NK-92 treated with Interleukin-12 subunit alpha and Interleukin-12 subunit beta, amount 100 ng/mL, for 24 hours (cell line): Measurements from ENCODE around the gene TBRG1.
"Not testable (repeated sequence)": the region's sequence is repeated elsewhere in the genome, so short reads cannot be mapped to it uniquely, and the experiment has no call there.

ENCODE experiments used
- DNase-seq: peaks from one replicate; lab custom pipeline; 2025; lab: John Stamatoyannopoulos, UW

TBRG1 gene, protein sequence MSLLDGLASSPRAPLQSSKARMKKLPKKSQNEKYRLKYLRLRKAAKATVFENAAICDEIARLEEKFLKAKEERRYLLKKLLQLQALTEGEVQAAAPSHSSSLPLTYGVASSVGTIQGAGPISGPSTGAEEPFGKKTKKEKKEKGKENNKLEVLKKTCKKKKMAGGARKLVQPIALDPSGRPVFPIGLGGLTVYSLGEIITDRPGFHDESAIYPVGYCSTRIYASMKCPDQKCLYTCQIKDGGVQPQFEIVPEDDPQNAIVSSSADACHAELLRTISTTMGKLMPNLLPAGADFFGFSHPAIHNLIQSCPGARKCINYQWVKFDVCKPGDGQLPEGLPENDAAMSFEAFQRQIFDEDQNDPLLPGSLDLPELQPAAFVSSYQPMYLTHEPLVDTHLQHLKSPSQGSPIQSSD

GRCh38 chr11:124622531-124623451, at the start of gene TBRG1:
Gene TBRG1 (plus strand): TSS chr11:124622864. CDS start chr11:124623084, 220 bp downstream.
- peak; percentile 66 for DNase-seq

DNA sequence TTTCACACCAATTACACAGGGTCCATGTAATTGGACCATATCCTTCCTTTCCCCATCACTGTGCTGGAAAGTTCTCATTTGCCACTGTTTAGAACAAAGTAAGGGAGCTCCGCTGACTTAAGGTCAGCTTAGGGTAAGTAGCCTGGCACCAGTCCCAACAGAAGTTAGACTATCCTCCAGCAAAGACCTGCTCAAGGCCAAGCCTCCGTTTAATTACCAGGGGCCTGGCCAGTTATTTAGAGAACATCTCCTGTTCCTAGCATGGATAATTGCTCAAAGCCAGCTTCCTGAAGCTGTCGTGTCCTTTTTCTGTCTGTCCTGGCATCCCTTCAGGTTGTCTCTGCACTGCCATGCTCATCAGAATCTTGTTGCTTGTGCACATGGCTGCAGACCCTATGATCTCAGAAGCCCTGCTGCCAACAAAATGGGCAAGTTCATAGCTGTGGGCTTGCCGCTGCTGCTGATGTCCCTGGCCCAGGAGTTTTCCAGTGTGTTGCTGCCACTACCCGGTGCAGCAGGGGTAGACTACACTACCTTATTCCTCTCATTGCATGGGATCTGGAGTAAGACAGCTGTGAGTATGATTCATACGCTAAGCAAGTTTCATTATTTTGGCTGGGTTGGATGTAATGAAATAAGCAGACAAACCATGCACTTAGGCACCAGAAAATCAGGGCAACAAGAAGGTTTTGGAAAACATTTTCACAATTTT, 44.8 kb upstream of the TBRG1 start:
- DNase-seq = no peak

- no peak for DNase-seq
Measured at GRCh38 chr11:124578761-124579160, 43.9 kb upstream of the TBRG1 start.

DNA sequence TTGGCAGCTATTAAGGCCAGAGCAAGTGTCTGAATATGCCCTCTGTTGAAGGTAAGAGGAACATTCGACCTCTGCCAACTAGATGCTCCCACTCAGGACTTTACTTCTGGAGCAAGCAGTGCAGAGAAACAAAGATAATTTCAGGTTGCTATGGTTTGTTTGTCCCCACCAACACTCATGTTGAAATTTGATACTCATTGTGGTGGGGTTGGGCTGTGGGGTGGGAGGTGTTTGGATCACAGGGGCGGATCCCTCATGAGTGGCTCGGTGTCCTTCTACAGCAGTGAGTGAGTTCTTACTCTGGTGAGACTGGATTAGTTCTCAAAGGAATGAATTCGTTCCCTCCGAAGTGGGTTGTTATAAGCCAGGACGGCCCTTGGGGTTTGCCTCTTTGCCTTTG, 40.8 kb upstream of the TBRG1 start:
- DNase-seq = no peak

- no peak for DNase-seq
Measured at GRCh38 chr11:124582565-124582964, 40.1 kb upstream of the TBRG1 start.

DNA sequence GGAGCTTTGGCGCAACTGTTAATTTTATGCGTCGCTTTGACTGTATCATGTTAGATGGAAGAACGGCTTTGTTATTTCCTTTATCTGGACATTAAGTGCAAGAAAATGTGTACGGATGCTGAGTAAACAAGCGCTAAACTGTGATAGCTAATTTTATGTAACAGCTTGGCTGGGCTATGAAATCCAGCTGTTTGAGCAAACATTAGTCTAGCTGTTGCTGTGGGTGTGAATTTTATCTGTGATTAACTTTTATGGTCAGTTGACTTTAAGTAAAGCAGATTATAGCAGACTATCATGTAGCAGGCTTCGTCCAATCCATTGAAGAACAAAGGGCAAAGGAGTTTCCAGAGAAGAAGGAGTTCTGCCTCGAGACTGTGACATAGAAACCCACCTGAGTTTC, 38.9 kb upstream of the TBRG1 start:
- no peak for DNase-seq

DNA sequence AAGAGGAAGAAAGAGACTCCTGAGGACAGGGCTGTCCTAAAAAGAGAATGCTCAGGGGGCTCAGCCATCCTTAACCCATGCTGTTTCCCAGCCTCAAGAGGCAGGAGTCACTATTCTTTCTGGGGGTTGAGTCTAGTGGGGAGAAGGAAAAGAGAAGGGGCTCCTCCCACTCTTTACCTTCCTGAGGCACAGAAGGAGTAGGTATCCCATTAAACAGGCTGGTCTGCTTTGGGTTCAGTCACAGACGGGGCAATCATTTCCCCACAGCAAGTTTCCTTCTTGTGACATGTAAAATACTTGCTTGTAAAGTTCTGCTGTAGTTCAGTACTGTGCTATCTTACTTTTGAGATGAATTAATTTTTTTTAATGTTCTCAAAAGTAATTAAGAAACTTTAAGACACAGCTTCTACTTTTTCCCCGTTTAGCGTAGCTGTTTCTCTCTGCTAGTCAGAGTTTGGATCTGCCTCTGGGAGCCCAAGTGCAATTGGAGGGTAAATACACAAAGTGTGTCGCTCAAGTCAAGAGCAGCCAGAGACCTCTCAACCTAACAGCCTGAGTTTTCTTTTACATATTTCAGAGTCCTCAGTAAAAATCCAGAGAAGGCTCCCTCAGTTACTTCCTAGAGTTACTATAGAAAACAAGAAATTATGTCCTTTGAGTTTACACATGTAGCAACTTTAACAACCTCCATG, 37.8 kb upstream of the TBRG1 start:
- DNase-seq = no peak

DNA sequence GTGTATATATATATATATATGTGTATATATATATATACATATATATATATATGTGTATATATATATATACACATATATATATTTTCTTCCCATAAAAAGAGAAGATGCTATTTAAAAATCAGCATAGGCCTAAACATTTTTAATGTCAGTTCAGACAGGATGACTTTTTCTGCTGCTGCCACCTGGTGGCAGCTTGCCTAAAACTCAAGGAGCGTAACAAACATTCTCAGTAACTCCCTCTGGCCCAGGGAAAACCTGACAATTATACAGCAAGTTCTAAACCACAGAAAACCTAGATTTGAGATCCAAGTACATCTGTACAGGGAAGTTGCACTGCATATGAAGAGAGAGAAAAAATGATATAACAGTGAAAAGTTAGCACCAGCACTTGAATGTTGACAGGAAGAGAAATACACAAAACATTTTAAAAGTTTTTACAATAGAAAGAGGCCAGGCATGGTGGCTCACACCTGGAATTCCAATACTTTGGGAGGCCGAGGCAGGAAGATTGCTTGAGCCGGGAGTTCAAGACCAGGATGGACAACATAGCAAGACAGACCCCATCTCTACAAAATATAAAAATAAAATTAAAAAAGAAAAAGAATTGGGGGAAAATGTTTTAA, 36.3 kb upstream of the TBRG1 start:
- DNase-seq = no peak

GRCh38 chr11:124591430-124591829, 31.2 kb upstream of the TBRG1 start:
- no peak for DNase-seq

DNA sequence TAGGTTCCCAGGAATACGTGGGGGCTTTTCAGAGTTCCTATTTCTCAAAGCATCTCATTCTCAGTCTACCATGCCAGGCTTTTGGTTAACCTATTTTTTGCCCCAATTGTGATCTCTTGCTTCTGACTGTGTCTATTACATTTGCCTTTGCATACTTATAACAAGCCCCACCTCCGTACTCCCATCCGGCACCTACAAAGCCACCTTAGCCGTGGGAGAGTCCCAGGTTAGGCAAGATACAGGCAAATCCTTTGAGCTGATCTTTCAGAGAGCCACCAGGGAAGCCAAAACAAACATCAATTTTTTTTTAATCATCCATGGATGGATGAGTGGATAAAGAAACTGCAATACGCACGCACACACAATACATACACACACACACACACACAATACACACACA, 30.0 kb upstream of the TBRG1 start:
- DNase-seq = no peak

DNA sequence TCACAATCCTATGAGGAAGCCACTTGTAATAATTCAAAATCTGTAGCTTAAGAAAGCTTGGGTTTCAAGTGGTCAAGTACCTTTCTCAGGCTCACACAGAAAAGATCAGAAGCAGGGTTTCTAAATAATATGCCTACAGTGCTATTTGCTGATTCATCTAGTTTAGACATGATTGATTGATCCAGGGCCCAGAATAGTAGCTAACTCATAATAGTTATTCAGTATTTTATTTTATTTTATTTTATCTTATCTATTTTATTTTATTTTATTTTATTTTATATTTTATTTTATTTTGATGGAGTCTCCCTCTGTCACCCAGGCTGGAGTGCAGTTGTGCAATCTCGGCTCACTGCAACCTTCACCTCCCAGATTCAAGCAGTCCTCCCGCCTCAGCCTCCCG, 27.4 kb upstream of the TBRG1 start:
- no peak for DNase-seq

- DNase-seq = no peak
Measured at GRCh38 chr11:124597626-124598025, 25.0 kb upstream of the TBRG1 start.

GRCh38 chr11:124600621-124601320, 21.9 kb upstream of the TBRG1 start:
- DNase-seq = no peak

- no peak for DNase-seq
Measured at GRCh38 chr11:124602193-124602592, 20.5 kb upstream of the TBRG1 start.

- DNase-seq = not testable (repeated sequence)
Measured at GRCh38 chr11:124602723-124603122, 19.9 kb upstream of the TBRG1 start.

GRCh38 chr11:124605719-124606118, 16.9 kb upstream of the TBRG1 start:
- no peak for DNase-seq

DNA sequence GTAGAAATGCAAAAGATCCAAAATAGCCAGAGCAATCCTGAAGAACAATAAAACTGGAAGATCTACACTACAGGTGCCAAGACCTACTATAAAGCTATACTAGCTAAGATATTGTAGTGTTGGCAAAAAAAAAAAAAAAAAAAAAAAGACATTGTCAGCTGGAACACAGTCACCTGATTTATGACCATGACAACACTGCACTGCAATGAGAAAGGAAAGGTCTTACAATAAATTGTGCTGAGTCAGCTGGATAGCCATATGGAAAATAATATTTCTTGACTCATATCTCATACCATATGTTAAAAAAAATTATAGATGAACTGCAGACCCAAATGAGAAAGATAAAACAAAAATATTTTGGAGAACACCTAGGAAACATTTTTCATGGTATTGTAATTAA, 14.5 kb upstream of the TBRG1 start:
- no peak for DNase-seq

DNA sequence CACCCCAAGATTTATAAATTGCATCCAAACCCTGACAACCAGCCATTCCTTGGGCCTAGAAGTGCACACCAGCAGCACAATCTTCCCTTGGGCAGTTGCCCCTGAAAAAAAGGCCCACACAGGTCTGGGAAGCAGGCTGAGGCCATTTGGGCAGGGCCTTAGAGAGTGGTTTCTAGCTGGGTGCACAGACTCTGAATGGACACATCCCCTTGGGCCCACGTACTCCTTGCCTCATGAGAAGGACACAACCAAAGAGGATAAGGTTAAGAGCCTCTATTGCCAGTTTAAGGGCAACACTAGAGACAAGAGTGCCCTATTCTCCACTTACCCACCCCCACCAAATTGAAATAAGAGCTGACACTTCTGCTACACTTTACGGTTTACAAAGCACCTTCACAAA, 12.4 kb upstream of the TBRG1 start:
- DNase-seq = no peak

- DNase-seq = no peak
Measured at GRCh38 chr11:124611064-124611463, 11.6 kb upstream of the TBRG1 start, which contains the start of gene PANX3. Gene PANX3 (plus strand): TSS chr11:124611428. CDS start chr11:124611557, 129 bp downstream.

DNA sequence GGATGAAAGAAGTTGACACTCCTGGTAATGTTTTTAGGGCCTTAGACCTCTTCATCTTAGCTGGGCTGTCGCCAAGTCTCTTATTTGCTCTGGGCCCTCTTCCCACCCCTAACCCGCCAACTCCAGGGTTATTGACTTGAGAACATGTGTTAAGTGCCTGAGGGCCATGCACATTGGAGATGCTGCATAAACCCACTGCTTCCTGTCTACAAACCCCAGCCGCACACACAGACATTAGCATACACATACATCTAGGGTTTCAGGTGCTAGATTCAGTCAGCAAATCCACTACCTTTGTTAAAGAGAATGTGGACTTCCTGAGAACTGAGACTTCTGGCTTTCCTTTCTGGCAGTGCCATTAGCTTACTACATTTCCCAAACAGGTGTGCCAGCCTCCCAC, 10.6 kb upstream of the TBRG1 start:
- no peak for DNase-seq
